ENCODE data around the gene ATG101. TPM values are rescaled to one million over a fixed set of nuclear protein-coding genes. Genes with fewer than 3 reads are reported as not detected.

The ATG101 gene
- total RNA-seq, 1 donor from 2014 or later = 42.1 TPM

DNA sequence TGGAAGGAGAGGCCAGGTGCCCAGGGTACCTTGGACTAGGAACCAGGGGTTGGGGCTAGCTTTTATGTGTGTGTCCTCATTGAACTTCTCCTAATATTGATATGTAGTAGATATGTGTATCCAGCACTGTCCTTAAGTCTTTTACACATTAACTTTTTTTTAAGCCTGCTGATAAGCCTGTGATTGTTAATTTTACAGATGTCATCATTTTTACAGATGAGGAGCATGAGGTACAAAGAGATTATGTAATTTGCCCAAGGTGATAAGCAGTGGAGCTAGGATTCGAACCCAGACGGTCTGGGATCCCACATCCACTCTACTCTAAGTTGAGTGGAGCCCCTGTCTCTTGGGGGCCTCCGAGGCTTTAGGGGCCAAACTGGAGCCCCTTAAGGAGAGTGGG, 28.7 kb upstream of the ATG101 start:
- intact Hi-C loops (cut with micrococcal nuclease) = no loop called here

DNA sequence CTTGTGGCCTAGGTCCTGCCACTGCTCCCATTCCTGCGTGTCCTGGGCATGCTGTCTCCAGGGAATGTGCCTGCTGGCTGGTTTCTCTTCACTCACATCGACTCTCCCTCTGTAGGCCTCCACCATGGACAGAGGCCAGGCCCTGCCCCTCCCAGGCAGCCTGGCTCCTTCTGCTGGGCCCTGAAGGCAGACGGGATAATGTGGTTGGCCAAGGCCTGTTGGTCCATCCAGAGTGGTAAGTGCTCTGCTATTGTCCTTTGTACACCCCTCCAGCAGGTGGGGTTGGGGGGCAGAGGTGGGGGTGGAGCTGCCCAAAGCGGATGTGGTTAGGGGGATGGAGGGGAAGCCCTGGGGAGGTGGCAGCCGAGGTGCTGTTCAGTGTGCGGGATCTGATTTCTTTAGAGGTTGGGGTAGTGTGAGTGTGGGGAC, 28.1 kb upstream of the ATG101 start:
- intact Hi-C loops (cut with micrococcal nuclease) = no loop called here

- intact Hi-C loops (cut with micrococcal nuclease) = no loop called here
Measured at GRCh38 chr12:52042706-52043385, 26.9 kb upstream of the ATG101 start.

- intact Hi-C loops (cut with micrococcal nuclease) = no loop called here
Measured at GRCh38 chr12:52043386-52044212, 26.2 kb upstream of the ATG101 start.

DNA sequence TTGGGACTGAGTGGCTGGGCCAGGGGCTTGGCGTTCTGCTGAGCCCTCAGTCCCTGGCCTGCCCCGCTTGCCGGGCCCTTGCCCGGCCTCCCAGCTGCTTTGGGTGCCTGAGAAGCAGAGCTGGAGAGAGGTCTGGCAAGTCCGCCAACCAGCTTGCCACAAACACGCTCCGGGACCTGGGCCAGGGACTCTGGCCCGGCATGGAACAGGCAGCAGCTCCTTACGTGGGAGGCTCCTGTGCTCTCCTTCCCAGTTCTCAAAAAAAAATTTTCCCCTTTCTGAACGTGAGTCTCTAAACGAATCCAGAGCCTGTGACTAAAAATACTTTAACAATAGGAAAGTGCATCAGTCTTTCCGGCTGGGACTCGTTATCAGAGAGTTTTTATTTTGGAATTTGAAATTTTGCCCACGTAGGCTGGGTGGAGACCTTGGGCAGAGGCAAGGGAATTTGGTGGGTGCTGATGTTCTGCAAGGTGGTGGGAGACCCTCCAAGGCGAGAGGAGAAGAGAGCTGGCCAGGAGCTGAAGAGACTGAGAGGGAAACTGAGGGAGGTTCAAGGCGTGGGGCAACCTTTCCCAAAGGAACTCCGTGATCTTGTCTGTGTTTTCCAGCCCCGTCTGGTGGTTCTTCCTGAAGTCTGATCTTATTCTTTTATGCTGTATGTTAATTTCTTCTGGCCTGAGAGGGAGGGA, 25.3 kb upstream of the ATG101 start:
- intact Hi-C loops (cut with micrococcal nuclease) = no loop called here

- intact Hi-C loops (cut with micrococcal nuclease) = no loop called here
Measured at GRCh38 chr12:52045794-52046199, 24.0 kb upstream of the ATG101 start.

DNA sequence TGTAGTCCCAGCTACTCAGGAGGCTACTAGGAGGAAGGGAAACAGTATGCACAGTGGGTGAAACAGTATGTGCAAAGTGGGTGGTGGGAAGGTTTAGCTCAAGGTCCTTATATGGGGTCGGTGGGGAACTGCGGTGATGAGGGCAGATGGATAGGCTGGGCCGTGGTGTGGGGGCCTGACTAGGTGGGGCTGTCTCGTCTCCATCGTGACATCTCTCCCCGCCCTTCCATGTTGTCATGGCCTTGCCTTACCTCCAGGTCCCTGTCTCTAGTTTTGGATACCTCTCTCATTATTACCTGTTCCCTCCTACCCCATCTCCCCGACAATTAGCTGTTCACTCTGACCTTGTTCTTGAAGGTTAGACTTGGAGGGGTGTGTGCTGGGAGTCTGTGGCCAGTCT, 22.9 kb upstream of the ATG101 start:
- intact Hi-C loops (cut with micrococcal nuclease) = no loop called here

- intact Hi-C loops (cut with micrococcal nuclease) = no loop called here
Measured at GRCh38 chr12:52049286-52049685, 20.5 kb upstream of the ATG101 start.

DNA sequence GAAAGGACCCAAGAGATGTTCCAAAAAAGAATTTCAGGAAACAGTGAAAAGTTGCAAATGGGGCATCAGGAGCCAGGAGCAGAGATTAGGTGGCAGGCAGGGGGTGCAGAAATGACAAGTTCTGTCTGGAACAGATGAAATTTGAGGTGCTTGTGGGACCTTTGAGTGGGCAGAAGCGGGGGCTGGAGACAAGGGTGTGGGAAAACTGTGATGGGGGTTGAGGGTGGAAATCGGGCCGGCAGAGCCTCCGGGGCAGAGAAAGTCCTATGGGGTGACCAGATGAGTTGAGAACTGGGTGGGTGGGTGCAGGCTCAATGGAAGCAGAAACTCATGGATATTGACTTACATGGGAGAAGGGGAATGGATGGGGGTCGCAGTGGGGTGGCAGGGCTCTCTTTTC, 20.1 kb upstream of the ATG101 start:
- intact Hi-C loops (cut with micrococcal nuclease) = loop anchor here (2.0 kb wide), 1 partner anchor 957 kb away; the partner anchor contains the start of gene EIF4B

DNA sequence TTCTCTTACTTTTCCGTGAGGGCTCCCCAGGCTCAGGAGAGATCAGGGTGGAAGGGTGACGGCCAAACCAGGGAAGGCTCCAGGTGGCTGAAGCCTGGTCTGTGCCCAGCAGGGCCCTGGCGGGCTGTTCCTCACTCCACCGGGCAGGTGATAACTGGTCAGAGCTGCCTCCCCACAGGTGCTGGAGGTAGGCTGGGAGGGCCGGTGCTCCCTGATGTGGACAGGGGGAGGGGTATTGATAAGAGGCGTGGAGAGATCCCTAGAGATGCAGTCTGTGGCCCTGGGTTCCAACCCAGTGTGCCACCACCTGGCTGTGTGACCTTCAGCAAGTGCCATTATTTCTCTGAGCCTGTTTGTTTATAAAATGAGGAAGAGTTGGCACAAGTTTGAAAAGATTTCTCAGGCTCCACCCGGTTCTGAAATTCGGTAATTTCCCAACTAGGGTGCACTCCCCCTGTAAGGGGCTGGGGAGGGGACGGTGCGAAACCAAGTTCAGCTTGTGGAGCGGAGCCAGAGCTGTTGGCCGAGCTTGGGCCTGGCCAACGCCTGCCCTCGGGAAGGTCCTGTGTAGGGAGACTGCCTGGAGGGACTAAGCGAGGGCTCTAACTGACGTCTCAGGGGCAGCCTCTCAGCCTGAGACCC, 19.5 kb upstream of the ATG101 start:
- intact Hi-C loops (cut with micrococcal nuclease) = loop anchor here (2.0 kb wide), 1 partner anchor 957 kb away; the partner anchor contains the start of gene EIF4B

DNA sequence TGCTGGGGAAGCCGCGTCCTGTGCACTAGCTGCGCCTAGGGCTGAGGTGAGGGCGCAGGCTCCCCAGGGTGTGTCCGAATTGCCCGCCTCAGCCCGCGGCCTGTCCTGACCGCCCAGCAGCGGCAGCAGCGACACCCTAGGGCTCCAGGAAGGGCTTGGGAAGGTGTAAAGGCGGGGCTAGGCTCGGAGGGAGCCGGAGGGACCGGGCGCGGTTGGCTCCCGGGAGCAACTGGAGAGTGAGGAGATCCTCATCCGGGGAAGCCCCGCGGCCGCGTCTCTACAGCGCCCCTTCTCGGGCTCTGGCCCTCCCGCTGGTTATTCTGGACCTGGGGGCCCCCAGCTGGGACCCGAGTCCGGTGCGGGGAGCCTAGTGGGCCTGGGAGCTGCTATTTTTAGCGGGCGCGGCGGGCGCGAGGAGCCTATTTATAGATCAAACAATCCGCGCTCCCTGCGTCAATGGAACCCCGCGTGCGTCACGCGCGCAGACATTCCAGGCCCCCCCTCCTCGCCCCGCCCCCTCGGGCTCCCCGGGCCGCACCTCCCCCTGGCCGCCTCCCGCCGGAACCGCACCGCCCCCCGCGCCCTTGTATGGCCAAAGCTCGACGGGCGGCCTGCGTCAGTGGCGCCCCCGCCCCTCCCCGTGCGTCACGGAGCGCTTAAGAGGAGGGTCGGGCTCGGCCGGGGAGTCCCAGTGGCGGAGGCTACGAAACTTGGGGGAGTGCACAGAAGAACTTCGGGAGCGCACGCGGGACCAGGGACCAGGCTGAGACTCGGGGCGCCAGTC, 18.8 kb upstream of the ATG101 start, which contains the start of gene NR4A1:
TSS of gene NR4A1 (plus strand) at position 685 of the 784 bp plus-strand sequence. CDS start 2,887 bp downstream, outside the sequence.
- intact Hi-C loops (cut with micrococcal nuclease) = loop anchor here (1.0 to 2.0 kb wide), 8 partner anchors 14 to 956 kb away; partner anchors contain the start of genes ATG101 and EIF4B

GRCh38 chr12:52052468-52053186, 17.2 kb upstream of the ATG101 start:
- intact Hi-C loops (cut with micrococcal nuclease) = no loop called here

DNA sequence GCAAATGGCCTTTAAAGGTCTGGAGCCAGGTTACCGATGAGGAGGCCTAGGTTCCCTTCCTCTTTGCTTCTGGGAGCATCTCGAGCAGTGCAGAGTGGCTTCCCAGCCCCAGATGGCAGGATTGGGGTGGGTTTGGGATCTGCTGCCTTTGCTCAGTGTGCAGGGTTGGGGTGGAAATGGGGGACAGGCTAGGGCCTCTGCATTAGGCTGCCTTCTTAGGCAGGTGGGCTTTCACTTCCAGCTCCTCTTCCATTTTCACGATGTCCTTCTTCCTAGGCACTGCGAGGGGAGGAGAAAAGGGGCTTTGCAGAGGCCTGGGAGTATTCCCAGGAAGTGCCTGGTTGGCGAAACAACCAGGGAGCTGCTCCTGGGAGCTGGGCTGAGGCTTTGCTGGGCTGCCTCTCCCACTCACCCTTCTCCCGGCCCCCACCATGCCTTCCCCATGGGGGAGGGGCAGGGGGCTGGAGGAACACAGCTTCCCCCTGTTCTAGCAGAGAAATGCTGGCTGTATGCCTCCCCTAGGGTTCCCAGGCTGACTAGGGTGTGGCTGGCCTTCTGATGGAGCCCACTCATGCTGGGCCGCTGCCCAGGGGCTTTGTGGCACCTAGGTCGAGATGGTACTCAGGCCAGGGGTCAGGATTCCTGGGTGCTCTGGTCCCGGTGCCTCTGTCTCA, 16.1 kb upstream of the ATG101 start:
- intact Hi-C loops (cut with micrococcal nuclease) = no loop called here

GRCh38 chr12:52054231-52054832, 15.4 kb upstream of the ATG101 start:
- intact Hi-C loops (cut with micrococcal nuclease) = no loop called here

GRCh38 chr12:52054833-52055730, 14.7 kb upstream of the ATG101 start:
- intact Hi-C loops (cut with micrococcal nuclease) = no loop called here

- intact Hi-C loops (cut with micrococcal nuclease) = no loop called here
Measured at GRCh38 chr12:52055731-52056711, 13.8 kb upstream of the ATG101 start.
